Bronchial epithelial cell (primary cell): ENCODE results near the gene NUBPL. TPM values are rescaled to one million over a fixed set of nuclear protein-coding genes. Genes with fewer than 3 reads are reported as not detected.
A peak's percentile ranks its signal among the peaks of the same experiment; 100 is the strongest.

Experiments used
- DNase-seq: peaks from one replicate; pipeline ENCODE4 v3.0.0-alpha.2; 2010; ENCODE audit warnings: low read depth
- FAIRE-seq: peaks from 2 replicates; lab custom pipeline; 2011; peaks lifted over from hg19 to GRCh38; lab: Jason Lieb, UNC
- H3K27me3 ChIP-seq: 2 replicates; pipeline ENCODE4 v1.5.1; 2011; ENCODE audit warnings: low read length; ENCODE audit not compliant: control insufficient read depth, insufficient read depth
- H3K36me3 ChIP-seq: 2 replicates; pipeline ENCODE4 v1.5.1; 2011; ENCODE audit warnings: low read length; ENCODE audit not compliant: control insufficient read depth, insufficient read depth
- H3K4me3 ChIP-seq: 2 replicates; pipeline ENCODE4 v1.5.1; 2011; ENCODE audit warnings: mild to moderate bottlenecking, low read depth, low read length, control low read depth
- CTCF ChIP-seq: IDR thresholded peaks from 2 replicates; pipeline ENCODE4 v1.5.1; 2011; ENCODE audit warnings: mild to moderate bottlenecking, moderate library complexity, low read length, control low read depth, inconsistent platforms; ENCODE audit not compliant: insufficient read depth, severe bottlenecking
- total RNA-seq: library from RNA; depleted of rRNA; stranded (reverse); fragments of >200 nt; gene quantifications from 2 replicates; pipeline ENCODE4 v1.2.1, GENCODE V29; 2014

NUBPL gene
- total RNA-seq: 9.5 and 12.4 TPM in 2 replicates

GRCh38 chr14:31561155-31561846, at the start of gene NUBPL:
TSS of gene NUBPL (plus strand) at chr14:31561404. CDS start at chr14:31561440, 36 bp downstream.
- Histone ChIP-seq H3K36me3 (no peaks in the 10 kb centered on the region), H3K4me3 (peak within 1 kb of the TSS; percentile 76), H3K27me3 (no peaks in the 10 kb centered on the region)
- FAIRE-seq (peak; percentile 79), DNase-seq (peak; percentile 88)
- no peak for TF ChIP-seq CTCF

- H3K4me3 ChIP-seq: no peak overlapping the region
- FAIRE-seq: no peak
- TF ChIP-seq CTCF: no peak
- DNase-seq: no peak
- H3K36me3 ChIP-seq: no peaks in the 10 kb centered on the region
- no peaks in the 10 kb centered on the region for H3K27me3 ChIP-seq
Measured at GRCh38 chr14:31527087-31527486, 34.1 kb upstream of the NUBPL start.

- no peaks in the 10 kb centered on the region for H3K36me3 ChIP-seq
- no peaks in the 10 kb centered on the region for H3K27me3 ChIP-seq
- H3K4me3 ChIP-seq: no peak overlapping the region
- no peak for TF ChIP-seq CTCF
- DNase-seq (no peak), FAIRE-seq (no peak)
Measured at GRCh38 chr14:31527546-31527945, 33.7 kb upstream of the NUBPL start.

GRCh38 chr14:31529053-31529452, 32.2 kb upstream of the NUBPL start:
- no peaks in the 10 kb centered on the region for H3K27me3 ChIP-seq
- no peak for TF ChIP-seq CTCF
- H3K36me3 ChIP-seq: no peaks in the 10 kb centered on the region
- H3K4me3 ChIP-seq: no peak overlapping the region
- FAIRE-seq (no peak), DNase-seq (no peak)

- no peak for TF ChIP-seq CTCF
- no peak for FAIRE-seq
Measured at GRCh38 chr14:31530136-31530535, 31.1 kb upstream of the NUBPL start.

More at GRCh38 chr14:31530136-31530535, 31.1 kb upstream of the NUBPL start:
- Histone ChIP-seq H3K4me3 (no peak overlapping the region), H3K27me3 (no peaks in the 10 kb centered on the region), H3K36me3 (no peaks in the 10 kb centered on the region)
- DNase-seq: no peak
